ENCODE measurements around the gene CDCP1. TPM values are rescaled to one million over a fixed set of nuclear protein-coding genes. Genes with fewer than 3 reads are reported as not detected.

Gene CDCP1
- total and polyA plus RNA-seq, 8 donors = 4.1 to 24.5 (median 8.1) TPM

- TF ChIP-seq POLR2A (IDR thresholded peaks at IDR 0.05) (no peak), POLR2AphosphoS5 (IDR thresholded peaks at IDR 0.05) (no peak), EP300 (IDR thresholded peaks at IDR 0.05) (no peak), CTCF (IDR thresholded peaks at IDR 0.05) (no peak)
- H3K4me3 ChIP-seq = no peak overlapping the region
- intact Hi-C loops (cut with DNase I; ENCODE audit: low total_unique reads) = no loop called here
- WGBS, 5 donors = 31 to 57% (median 38%) methylated on average over 3 of the region's 3 CpGs
- H3K27me3 ChIP-seq = no peaks in the 10 kb centered on the region
- H3K36me3 ChIP-seq = no peaks in the 10 kb centered on the region
- H3K4me1 ChIP-seq = peaks cover 0 to 33% (median 22%) of the 10 kb centered on the region in 4 donors
- peak overlapping the region in 2 of 5 donors; percentile 18 to 39 for H3K27ac ChIP-seq
- no peaks in the 10 kb centered on the region for H3K9me3 ChIP-seq
- DNase-seq = peak in 1 of 2 donors; percentile 39
These were observed 104.0 kb downstream of the CDCP1 start for GRCh38 chr3:45042162-45042561.

- peaks cover 0 to 37% (median 24%) of the 10 kb centered on the region in 4 donors for H3K4me1 ChIP-seq
- H3K4me3 ChIP-seq = no peak overlapping the region
- 58 to 86% (median 74%) methylated on average over 2 of the region's 2 CpGs for WGBS, 5 donors
- intact Hi-C loops (cut with DNase I; ENCODE audit: low total_unique reads) = no loop called here
- no peaks in the 10 kb centered on the region for H3K9me3 ChIP-seq
- H3K27ac ChIP-seq = peak overlapping the region in 1 of 5 donors; percentile 18
- DNase-seq = no peak
- peaks cover 0 to 2% (median 0%) of the 10 kb centered on the region in 3 donors for H3K27me3 ChIP-seq
- TF ChIP-seq POLR2AphosphoS5 (IDR thresholded peaks at IDR 0.05) = no peak
- TF ChIP-seq CTCF (IDR thresholded peaks at IDR 0.05) = no peak
- no peak for TF ChIP-seq POLR2A (IDR thresholded peaks at IDR 0.05)
- TF ChIP-seq EP300 (IDR thresholded peaks at IDR 0.05) = no peak
- H3K36me3 ChIP-seq = no peaks in the 10 kb centered on the region
These were observed 104.5 kb downstream of the CDCP1 start for GRCh38 chr3:45041666-45042065.

- peaks cover 25 to 61% (median 42%) of the 10 kb centered on the region in 4 donors for H3K4me1 ChIP-seq
- peak overlapping the region in 1 of 4 donors; percentile 6 for H3K4me3 ChIP-seq
- 1 to 11% (median 3%) methylated on average over 11 of the region's 11 CpGs for WGBS, 5 donors
- no peaks in the 10 kb centered on the region for H3K36me3 ChIP-seq
- H3K27me3 ChIP-seq = peaks cover 0 to 8% (median 0%) of the 10 kb centered on the region in 3 donors
- intact Hi-C loops (cut with DNase I; ENCODE audit: low total_unique reads) = loop anchor here (10.0 kb wide), 1 partner anchor 457 kb away; no protein-coding TSS in a partner anchor
- peak; percentile 18 to 89 (median 62) for TF ChIP-seq POLR2AphosphoS5 (IDR thresholded peaks at IDR 0.05)
- TF ChIP-seq POLR2A (IDR thresholded peaks at IDR 0.05) = no peak
- peak in 6 of 7 experiments; percentile 33 to 99 (median 91) for TF ChIP-seq CTCF (IDR thresholded peaks at IDR 0.05)
- no peak for TF ChIP-seq EP300 (IDR thresholded peaks at IDR 0.05)
- peak; percentile 94 to 97 for DNase-seq
- no peaks in the 10 kb centered on the region for H3K9me3 ChIP-seq
- peak overlapping the region in 1 of 5 donors; percentile 71 for H3K27ac ChIP-seq
These were observed 108.3 kb downstream of the CDCP1 start for GRCh38 chr3:45037720-45038455.

- H3K27ac ChIP-seq = peak overlapping the region in 4 of 5 donors; percentile 20 to 71 (median 70)
- H3K27me3 ChIP-seq = peaks cover 0 to 8% (median 0%) of the 10 kb centered on the region in 3 donors
- intact Hi-C loops (cut with DNase I; ENCODE audit: low total_unique reads) = loop anchor here (10.0 kb wide), 1 partner anchor 459 kb away; no protein-coding TSS in a partner anchor
- peak in 1 of 2 donors; percentile 72 for DNase-seq
- H3K9me3 ChIP-seq = no peaks in the 10 kb centered on the region
- TF ChIP-seq EP300 (IDR thresholded peaks at IDR 0.05) = no peak
- TF ChIP-seq POLR2AphosphoS5 (IDR thresholded peaks at IDR 0.05) = no peak
- no peak for TF ChIP-seq CTCF (IDR thresholded peaks at IDR 0.05)
- no peak for TF ChIP-seq POLR2A (IDR thresholded peaks at IDR 0.05)
- WGBS, 5 donors = 22 to 34% (median 29%) methylated on average over 25 to 64 of the region's 64 CpGs
- no peaks in the 10 kb centered on the region for H3K36me3 ChIP-seq
- peak overlapping the region; percentile 35 to 49 (median 36) for H3K4me3 ChIP-seq
- peaks cover 17 to 43% (median 33%) of the 10 kb centered on the region in 4 donors for H3K4me1 ChIP-seq
These were observed 110.5 kb downstream of the CDCP1 start for GRCh38 chr3:45035441-45036301.

All from stomach (tissue), 9 donors.